AG04450 (cell line): ENCODE measurements around the gene VAMP5. TPM values are rescaled to one million over a fixed set of nuclear protein-coding genes. Genes with fewer than 3 reads are reported as not detected.

Source experiments
- CTCF ChIA-PET: fragments of 300-600, 350-600 bp; formaldehyde crosslinking; extraction: SDS; loops from one replicate; lab custom pipeline; 2022; ENCODE audit warnings: antibody characterized with exemption, inconsistent platforms; lab: Charles Lee
- POLR2A ChIA-PET: fragments of 350-600 bp; formaldehyde crosslinking; extraction: SDS; loops from one replicate; lab custom pipeline; 2021; ENCODE audit warnings: antibody characterized with exemption, inconsistent platforms; lab: Yijun Ruan, JAX
- DNase-seq: peaks from one replicate; pipeline ENCODE4 v3.0.0-alpha.2; 2011; ENCODE audit warnings: low read depth, low spot score
- H3K27ac ChIP-seq: one replicate; pipeline ENCODE4 v1.5.1; 2012; ENCODE audit warnings: low read depth, low read length, control low read depth
- H3K27me3 ChIP-seq: one replicate; pipeline ENCODE4 v1.6.0; 2012; ENCODE audit warnings: low read length; ENCODE audit not compliant: control insufficient read depth, insufficient read depth
- H3K4me3 ChIP-seq: 2 replicates; pipeline ENCODE4 v1.5.1; 2011; ENCODE audit warnings: mild to moderate bottlenecking, low read depth, low read length, control low read depth
- H3K9me3 ChIP-seq: 2 replicates; pipeline ENCODE4 v1.5.1; 2012; ENCODE audit warnings: low read length; ENCODE audit not compliant: control insufficient read depth, insufficient read depth
- CTCF ChIP-seq: IDR thresholded peaks from 2 replicates; pipeline ENCODE4 v1.5.1; 2011; ENCODE audit warnings: low read depth, low read length, control low read depth, inconsistent platforms
- polyA plus RNA-seq: library from polyadenylated mRNA; depleted of rRNA; stranded (reverse); fragments of >200 nt; gene quantifications from 2 replicates; pipeline ENCODE4 v1.2.3, GENCODE V29; 2011

VAMP5 gene
- polyA plus RNA-seq, 1 experiment: 100 TPM

GRCh38 chr2:85547089-85547858 lies 37.0 kb upstream of the VAMP5 start:
- POLR2A ChIA-PET: interaction anchor here (0.6 to 6.3 kb wide), 5 partner anchors 8 to 229 kb away, joined by 3 to 172 read pairs (median 8); partner anchors contain the start of gene MAT2A
- DNase-seq: no peak
- no peak for TF ChIP-seq CTCF

GRCh38 chr2:85547859-85548607 lies 36.2 kb upstream of the VAMP5 start:
- ChIA-PET POLR2A (interaction anchor here (0.6 to 6.3 kb wide), 8 partner anchors 8 to 253 kb away, joined by 3 to 172 read pairs (median 4); partner anchors contain the start of genes ELMOD3, MAT2A and RETSAT), CTCF (interaction anchor here (0.9 to 6.6 kb wide), 3 partner anchors 8 to 127 kb away, joined by 4 to 124 read pairs (median 53); partner anchors contain the start of genes MAT2A and SH2D6)
- TF ChIP-seq CTCF: no peak
- H3K27ac ChIP-seq: peak overlapping the region; percentile 40
- no peak for DNase-seq
- no peaks in the 10 kb centered on the region for H3K27me3 ChIP-seq
- H3K9me3 ChIP-seq: no peaks in the 10 kb centered on the region
- H3K4me3 ChIP-seq: no peak overlapping the region

More at GRCh38 chr2:85547089-85547858, 37.0 kb upstream of the VAMP5 start:
- Histone ChIP-seq H3K4me3 (no peak overlapping the region), H3K27me3 (no peaks in the 10 kb centered on the region), H3K9me3 (no peaks in the 10 kb centered on the region), H3K27ac (peak overlapping the region; percentile 34)
- CTCF ChIA-PET: no interaction called here

- Histone ChIP-seq H3K27me3 (no peaks in the 10 kb centered on the region), H3K9me3 (no peaks in the 10 kb centered on the region), H3K4me3 (no peak overlapping the region), H3K27ac (peak overlapping the region; percentile 40)
- no peak for TF ChIP-seq CTCF
- DNase-seq: no peak
- POLR2A ChIA-PET: interaction anchor here (0.6 to 6.3 kb wide), 8 partner anchors 9 to 253 kb away, joined by 3 to 172 read pairs (median 5); partner anchors contain the start of genes ELMOD3, MAT2A and RETSAT
- CTCF ChIA-PET: interaction anchor here (0.9 to 6.6 kb wide), 3 partner anchors 9 to 127 kb away, joined by 4 to 124 read pairs (median 53); partner anchors contain the start of genes MAT2A and SH2D6
These were observed 35.7 kb upstream of the VAMP5 start for GRCh38 chr2:85548608-85548900.

GRCh38 chr2:85549095-85549494 lies 35.1 kb upstream of the VAMP5 start:
- Histone ChIP-seq H3K27me3 (no peaks in the 10 kb centered on the region), H3K9me3 (no peaks in the 10 kb centered on the region), H3K27ac (peak overlapping the region; percentile 75), H3K4me3 (no peak overlapping the region)
- POLR2A ChIA-PET: interaction anchor here (0.6 to 6.3 kb wide), 17 partner anchors 9 to 194 kb away, joined by 3 to 172 read pairs (median 6); partner anchors contain the start of genes C2orf68, ELMOD3, GGCX and MAT2A
- CTCF ChIA-PET: interaction anchor here (0.6 to 6.6 kb wide), 3 partner anchors 9 to 128 kb away, joined by 3 to 124 read pairs (median 53); partner anchors contain the start of genes MAT2A and SH2D6
- no peak for DNase-seq
- no peak for TF ChIP-seq CTCF
